WERI-Rb-1 (cell line): ENCODE data around the gene KRTAP5-1.

Source experiments
- DNase-seq: peaks from one replicate; pipeline ENCODE4 v3.0.0-alpha.2; 2020
- H3K27ac ChIP-seq: fragments of 250-450 bp; sonication (Bioruptor Pico); 2 replicates; pipeline ENCODE4 v1.5.1; 2020; ENCODE audit warnings: mild to moderate bottlenecking, moderate library complexity
- H3K27me3 ChIP-seq: fragments of 250-450 bp; sonication (Bioruptor Pico); 2 replicates; pipeline ENCODE4 v1.5.1; 2021; ENCODE audit warnings: mild to moderate bottlenecking, low read depth, moderate library complexity; ENCODE audit not compliant: insufficient read depth, severe bottlenecking
- H3K36me3 ChIP-seq: fragments of 250-450 bp; sonication (Bioruptor Pico); 2 replicates; pipeline ENCODE4 v1.5.1; 2020; ENCODE audit warnings: mild to moderate bottlenecking, moderate library complexity
- H3K4me3 ChIP-seq: 2 replicates; pipeline ENCODE4 v1.5.1; 2011; ENCODE audit warnings: low read depth, mild to moderate bottlenecking, control low read depth, low read length
- H3K9me3 ChIP-seq: fragments of 250-450 bp; sonication (Bioruptor Pico); 2 replicates; pipeline ENCODE4 v1.5.1; 2021; ENCODE audit warnings: mild to moderate bottlenecking, moderate library complexity; ENCODE audit not compliant: severe bottlenecking
- TF ChIP-seq, protein P1 (sequence below): IDR thresholded peaks from 2 replicates; pipeline ENCODE4 v1.5.1; 2011; ENCODE audit warnings: low read depth, mild to moderate bottlenecking, control low read depth, inconsistent platforms, low read length

Gene KRTAP5-1

DNA sequence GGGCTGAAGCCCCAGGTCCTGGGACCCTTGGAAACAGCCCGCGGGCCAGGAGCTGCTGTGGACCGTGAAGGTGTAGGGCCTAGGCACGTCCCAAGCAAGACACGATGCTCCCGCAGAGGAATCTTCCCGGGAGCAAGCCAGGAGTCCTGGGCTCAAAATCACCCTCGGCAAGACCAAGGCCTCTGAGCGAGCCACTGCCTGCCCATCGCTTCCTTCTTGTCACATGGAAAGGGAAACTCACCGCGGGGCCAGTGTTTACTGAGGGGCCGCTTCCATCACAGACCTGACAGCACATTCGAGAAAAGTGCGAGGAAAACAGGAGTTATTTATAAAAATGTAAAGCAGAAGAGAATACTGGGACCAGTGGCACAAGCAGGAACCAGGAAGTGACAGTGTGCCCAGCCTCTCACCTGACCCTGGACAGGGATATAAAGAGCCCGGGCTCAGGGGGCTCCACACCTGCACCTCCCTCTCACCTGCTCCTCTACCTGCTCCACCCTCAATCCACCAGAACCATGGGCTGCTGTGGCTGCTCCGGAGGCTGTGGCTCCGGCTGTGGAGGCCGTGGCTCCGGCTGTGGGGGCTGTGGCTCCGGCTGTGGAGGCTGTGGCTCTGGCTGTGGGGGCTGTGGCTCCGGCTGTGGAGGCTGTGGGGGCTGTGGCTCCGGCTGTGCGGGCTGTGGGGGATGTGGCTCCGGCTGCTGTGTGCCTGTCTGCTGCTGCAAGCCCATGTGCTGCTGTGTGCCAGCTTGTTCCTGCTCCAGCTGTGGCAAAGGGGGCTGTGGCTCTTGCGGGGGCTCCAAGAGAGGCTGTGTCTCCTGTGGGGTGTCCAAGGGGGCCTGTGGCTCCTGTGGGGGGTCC, 44.5 kb upstream of the KRTAP5-1 start, which contains the start of gene KRTAP5-5:
Gene KRTAP5-5, plus strand, starts transcription at position 450 of the 860 bp plus-strand sequence. Its CDS starts 66 bp downstream, at position 516.
- H3K36me3 ChIP-seq = no peaks in the 10 kb centered on the region
- H3K9me3 ChIP-seq = no peaks in the 10 kb centered on the region
- TF ChIP-seq, protein P1, sequence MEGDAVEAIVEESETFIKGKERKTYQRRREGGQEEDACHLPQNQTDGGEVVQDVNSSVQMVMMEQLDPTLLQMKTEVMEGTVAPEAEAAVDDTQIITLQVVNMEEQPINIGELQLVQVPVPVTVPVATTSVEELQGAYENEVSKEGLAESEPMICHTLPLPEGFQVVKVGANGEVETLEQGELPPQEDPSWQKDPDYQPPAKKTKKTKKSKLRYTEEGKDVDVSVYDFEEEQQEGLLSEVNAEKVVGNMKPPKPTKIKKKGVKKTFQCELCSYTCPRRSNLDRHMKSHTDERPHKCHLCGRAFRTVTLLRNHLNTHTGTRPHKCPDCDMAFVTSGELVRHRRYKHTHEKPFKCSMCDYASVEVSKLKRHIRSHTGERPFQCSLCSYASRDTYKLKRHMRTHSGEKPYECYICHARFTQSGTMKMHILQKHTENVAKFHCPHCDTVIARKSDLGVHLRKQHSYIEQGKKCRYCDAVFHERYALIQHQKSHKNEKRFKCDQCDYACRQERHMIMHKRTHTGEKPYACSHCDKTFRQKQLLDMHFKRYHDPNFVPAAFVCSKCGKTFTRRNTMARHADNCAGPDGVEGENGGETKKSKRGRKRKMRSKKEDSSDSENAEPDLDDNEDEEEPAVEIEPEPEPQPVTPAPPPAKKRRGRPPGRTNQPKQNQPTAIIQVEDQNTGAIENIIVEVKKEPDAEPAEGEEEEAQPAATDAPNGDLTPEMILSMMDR = no peak
- no peak within 1 kb of the TSS for H3K27ac ChIP-seq
- H3K27me3 ChIP-seq = peaks cover 90% of the 10 kb centered on the region
- H3K4me3 ChIP-seq = no peak within 1 kb of the TSS
- DNase-seq = no peak

DNA sequence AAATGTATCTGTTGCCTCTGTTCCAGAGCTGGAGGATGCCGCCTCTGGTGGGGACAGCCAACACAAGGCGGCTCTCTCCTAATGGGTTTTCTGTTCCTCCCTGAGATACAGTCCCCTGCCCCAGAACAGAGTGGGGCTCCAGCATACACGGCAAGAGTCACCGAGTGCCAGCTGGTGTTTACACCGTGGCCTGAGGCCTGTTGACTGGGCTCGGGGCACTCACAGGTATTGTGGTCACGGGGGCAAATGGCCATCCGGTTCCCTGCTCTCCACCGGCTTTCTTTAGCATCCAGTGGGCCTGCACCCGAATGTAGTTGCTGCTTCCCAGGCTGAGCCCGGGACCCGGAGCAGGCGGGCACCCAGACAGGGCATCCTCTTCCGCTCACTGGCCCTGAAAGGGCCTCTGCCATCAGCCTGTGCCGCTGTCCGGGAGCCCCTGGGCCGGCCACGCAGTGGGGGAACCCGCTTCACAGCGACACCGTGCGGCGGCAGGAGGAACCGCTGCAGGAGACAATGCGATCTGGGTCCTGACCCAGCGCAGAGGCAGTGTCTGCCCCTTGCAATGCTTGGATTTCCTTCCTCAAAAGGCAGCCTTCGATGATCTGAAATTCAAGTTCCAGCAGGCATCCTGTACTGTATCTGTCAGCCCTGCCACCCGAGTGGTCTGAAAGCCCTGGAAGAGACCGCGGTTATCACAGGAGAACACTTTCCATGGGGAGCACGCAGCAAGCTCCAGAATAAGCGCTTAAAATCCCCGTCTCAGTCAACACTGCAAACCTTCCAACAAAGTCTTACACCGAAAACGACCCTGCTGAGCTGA, 43.6 kb upstream of the KRTAP5-1 start:
- H3K36me3 ChIP-seq = no peaks in the 10 kb centered on the region
- H3K9me3 ChIP-seq = no peaks in the 10 kb centered on the region
- H3K27ac ChIP-seq = no peak overlapping the region
- peak; percentile 62 for DNase-seq
- peaks cover 90% of the 10 kb centered on the region for H3K27me3 ChIP-seq
- TF ChIP-seq, protein P1 = peak; percentile 97
- H3K4me3 ChIP-seq = no peak overlapping the region

DNA sequence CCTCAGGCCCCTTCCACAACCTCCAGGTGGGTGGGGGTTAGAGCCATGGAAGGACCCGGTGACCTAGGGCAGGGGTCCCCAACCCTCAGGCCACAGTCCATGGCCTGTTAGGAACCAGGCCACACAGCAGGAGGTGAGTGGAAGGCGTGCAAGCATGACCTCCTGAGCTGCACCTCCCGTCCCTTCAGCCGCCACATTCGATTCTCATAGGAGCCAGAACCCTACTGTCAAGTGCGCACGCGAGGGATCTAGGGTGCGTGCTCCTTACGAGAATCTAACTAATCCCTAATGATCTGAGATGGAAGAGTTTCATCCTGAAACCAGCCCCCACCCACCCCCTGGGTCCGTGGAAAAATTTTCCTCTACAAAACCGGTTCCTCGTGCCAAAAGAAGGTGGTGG, 40.5 kb upstream of the KRTAP5-1 start:
- no peak for DNase-seq
- Histone ChIP-seq H3K27ac (no peak overlapping the region), H3K36me3 (no peaks in the 10 kb centered on the region), H3K27me3 (peaks cover 79% of the 10 kb centered on the region), H3K4me3 (no peak overlapping the region), H3K9me3 (no peaks in the 10 kb centered on the region)
- TF ChIP-seq, protein P1 = no peak

DNA sequence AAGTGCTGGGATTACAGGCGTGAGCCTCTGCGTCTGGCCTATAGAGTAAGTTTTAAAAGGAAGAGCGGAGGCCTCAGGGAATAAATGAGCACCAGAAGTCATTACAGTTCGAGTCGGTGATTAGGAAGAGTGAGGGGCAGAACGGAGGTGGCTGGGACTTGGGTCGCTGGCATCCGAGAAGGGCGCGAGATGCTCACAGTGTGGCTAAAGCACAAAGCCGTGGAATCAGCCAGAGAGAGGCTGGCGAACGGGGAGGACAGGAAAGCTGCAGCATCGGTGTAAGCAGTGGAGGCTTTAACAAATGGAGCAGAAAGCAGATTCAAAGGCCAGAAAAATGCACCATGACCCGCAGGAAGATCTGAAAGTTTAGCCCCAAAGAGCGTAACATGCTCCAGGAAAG, 39.5 kb upstream of the KRTAP5-1 start:
- no peak overlapping the region for H3K4me3 ChIP-seq
- TF ChIP-seq, protein P1 = no peak
- no peaks in the 10 kb centered on the region for H3K36me3 ChIP-seq
- DNase-seq = no peak
- no peak overlapping the region for H3K27ac ChIP-seq
- no peaks in the 10 kb centered on the region for H3K9me3 ChIP-seq
- peaks cover 77% of the 10 kb centered on the region for H3K27me3 ChIP-seq

DNA sequence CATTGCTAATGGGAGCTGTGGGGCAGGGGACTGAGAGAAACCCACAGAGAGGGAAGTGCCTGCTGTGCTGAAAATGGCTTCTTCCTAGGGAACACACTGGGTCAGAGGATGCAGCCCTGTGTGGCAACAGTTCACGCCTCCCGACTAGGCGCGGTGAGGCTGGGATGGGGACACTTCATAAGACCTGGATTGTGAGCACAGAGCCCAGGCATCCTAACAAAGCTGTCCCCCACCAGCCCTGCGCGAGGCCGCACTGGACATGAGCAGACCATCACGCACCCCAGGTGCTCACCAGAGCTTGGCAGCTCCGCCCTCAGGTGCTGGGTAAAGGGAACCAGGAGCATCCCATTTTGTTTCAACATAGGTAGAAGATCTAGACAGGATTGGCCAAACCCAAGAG, 38.6 kb upstream of the KRTAP5-1 start:
- H3K4me3 ChIP-seq = no peak overlapping the region
- peaks cover 74% of the 10 kb centered on the region for H3K27me3 ChIP-seq
- no peak for DNase-seq
- no peaks in the 10 kb centered on the region for H3K36me3 ChIP-seq
- TF ChIP-seq, protein P1 = no peak
- H3K27ac ChIP-seq = no peak overlapping the region
- no peaks in the 10 kb centered on the region for H3K9me3 ChIP-seq
